CD4-positive, alpha-beta T cell (primary cell): ENCODE data around the gene C8G. TPM values are rescaled to one million over a fixed set of nuclear protein-coding genes. Genes with fewer than 3 reads are reported as not detected.
A peak's percentile ranks its signal among the peaks of the same experiment; 100 is the strongest.

Experiments used
- ATAC-seq: fragments of 200-7000 bp; cut with Tn5 transposase; one replicate; pipeline ENCODE4 v1.10.0; 2022; ENCODE audit warnings: mild to moderate bottlenecking; ENCODE audit not compliant: poor library complexity
- CTCF ChIA-PET: fragments of 350-600 bp; sonication (Branson Sonifier 250); formaldehyde crosslinking; loops from one replicate; lab custom pipeline; 2021; ENCODE audit warnings: antibody characterized with exemption, inconsistent platforms; lab: Charles Lee
- POLR2A ChIA-PET: fragments of 350-600 bp; sonication (Branson Sonifier 250); formaldehyde crosslinking; loops from one replicate; lab custom pipeline; 2021; ENCODE audit warnings: antibody characterized with exemption, inconsistent platforms; lab: Charles Lee
- DNase-seq, 14 experiments: peaks; one replicate each; pipeline ENCODE4 v3.0.0-alpha.2; 2013 to 2020; ENCODE audit warnings: mixed read lengths in 2 of 14
- H3K27ac ChIP-seq, 2 donors: one replicate each; pipeline versions ENCODE4 v1.5.1 to v1.7.0; 2013; ENCODE audit warnings: low read length in 2 of 2, low read depth in 1 of 2, mild to moderate bottlenecking in 1 of 2
- H3K27me3 ChIP-seq, 2 experiments: 1 replicate in 1 of 2; 2 replicates in 1 of 2; pipeline versions ENCODE4 v1.6.1 to v1.7.0; 2013; ENCODE audit warnings: low read length in 2 of 2, control low read depth in 1 of 2, mild to moderate bottlenecking in 1 of 2, moderate library complexity in 1 of 2; ENCODE audit not compliant: insufficient read depth in 2 of 2, control insufficient read depth in 1 of 2
- H3K36me3 ChIP-seq: one replicate; pipeline ENCODE4 v1.6.1; 2013; ENCODE audit warnings: low read length, control low read depth; ENCODE audit not compliant: insufficient read depth
- H3K4me1 ChIP-seq: one replicate; pipeline ENCODE4 v1.6.1; 2013; ENCODE audit warnings: low read length, control low read depth; ENCODE audit not compliant: insufficient read depth
- H3K4me3 ChIP-seq: one replicate; pipeline ENCODE4 v1.5.1; 2013; ENCODE audit warnings: mild to moderate bottlenecking, low read length, moderate library complexity
- H3K9me3 ChIP-seq, 2 experiments: 1 replicate in 1 of 2; 2 replicates in 1 of 2; pipeline versions ENCODE4 v1.6.1 to v1.7.0; 2013; ENCODE audit warnings: low read length in 2 of 2, mild to moderate bottlenecking in 2 of 2, control low read depth in 1 of 2, moderate library complexity in 1 of 2; ENCODE audit not compliant: control insufficient read depth in 1 of 2, insufficient read depth in 1 of 2
- H3K27ac Mint-ChIP-seq: one replicate; pipeline ENCODE4 v1.8.0; 2020; ENCODE audit warnings: mixed read lengths
- H3K27me3 Mint-ChIP-seq: one replicate; pipeline ENCODE4 v1.8.0; 2021; ENCODE audit warnings: mixed read lengths
- H3K36me3 Mint-ChIP-seq: one replicate; pipeline ENCODE4 v1.8.0; 2021; ENCODE audit warnings: low read depth, mixed read lengths
- H3K4me1 Mint-ChIP-seq: one replicate; pipeline ENCODE4 v1.8.0; 2021; ENCODE audit warnings: low read depth, mixed read lengths
- H3K4me3 Mint-ChIP-seq: one replicate; pipeline ENCODE4 v1.8.0; 2020; ENCODE audit warnings: mild to moderate bottlenecking, mixed read lengths
- H3K9me3 Mint-ChIP-seq: one replicate; pipeline ENCODE4 v1.8.0; 2020; ENCODE audit warnings: mixed read lengths
- intact Hi-C, 2 experiments: fragments of 100-400 bp; cut with DNase I in 1 of 2; cut with micrococcal nuclease in 1 of 2; formaldehyde crosslinking; loops; one replicate each; pipeline versions ENCODE4 v1.15.1 to v1.9.0; 2023 to 2025; cut with DNase I, micrococcal nuclease
- total RNA-seq, 174 experiments: library from RNA in 2 of 174; stranded (reverse) in 2 of 174; gene quantifications; one replicate each; pipeline ENCODE4 v1.2.3 and lab custom pipeline; 2021 to 2026
- TF ChIP-seq, protein P1 (sequence below): fragments of 200-600 bp; IDR thresholded peaks from one replicate; pipeline ENCODE4 v1.8.0; 2022; ENCODE audit warnings: antibody characterized with exemption, mild to moderate bottlenecking

C8G gene
- total RNA-seq, 2 experiments from 2014 or later = not detected

DNA sequence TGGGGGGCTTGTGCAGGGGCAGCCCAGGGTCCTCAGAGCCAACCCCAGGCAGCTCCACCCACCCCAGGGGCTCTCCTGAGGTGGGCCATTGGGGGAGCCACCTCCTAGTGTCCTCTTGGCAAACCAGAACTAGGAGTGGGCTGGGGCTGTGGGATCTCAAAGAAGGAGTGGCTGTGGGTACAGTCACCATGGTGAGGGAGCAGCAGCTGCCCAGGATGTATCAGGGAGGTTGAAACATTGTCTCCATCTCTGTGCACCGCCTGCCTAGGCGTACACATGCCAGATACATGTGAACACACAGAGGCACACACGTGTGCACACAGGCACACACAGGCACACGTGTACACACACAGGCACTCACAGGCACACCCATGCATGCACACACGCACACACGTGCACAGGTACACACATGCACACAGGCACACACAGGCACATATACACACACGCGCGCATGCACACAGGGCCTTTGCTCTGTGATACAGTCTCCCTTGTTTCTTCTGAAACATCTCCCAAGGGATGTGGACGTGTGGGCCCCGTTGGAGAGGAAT, 17.7 kb downstream of the C8G start:
- TF ChIP-seq, protein P1, sequence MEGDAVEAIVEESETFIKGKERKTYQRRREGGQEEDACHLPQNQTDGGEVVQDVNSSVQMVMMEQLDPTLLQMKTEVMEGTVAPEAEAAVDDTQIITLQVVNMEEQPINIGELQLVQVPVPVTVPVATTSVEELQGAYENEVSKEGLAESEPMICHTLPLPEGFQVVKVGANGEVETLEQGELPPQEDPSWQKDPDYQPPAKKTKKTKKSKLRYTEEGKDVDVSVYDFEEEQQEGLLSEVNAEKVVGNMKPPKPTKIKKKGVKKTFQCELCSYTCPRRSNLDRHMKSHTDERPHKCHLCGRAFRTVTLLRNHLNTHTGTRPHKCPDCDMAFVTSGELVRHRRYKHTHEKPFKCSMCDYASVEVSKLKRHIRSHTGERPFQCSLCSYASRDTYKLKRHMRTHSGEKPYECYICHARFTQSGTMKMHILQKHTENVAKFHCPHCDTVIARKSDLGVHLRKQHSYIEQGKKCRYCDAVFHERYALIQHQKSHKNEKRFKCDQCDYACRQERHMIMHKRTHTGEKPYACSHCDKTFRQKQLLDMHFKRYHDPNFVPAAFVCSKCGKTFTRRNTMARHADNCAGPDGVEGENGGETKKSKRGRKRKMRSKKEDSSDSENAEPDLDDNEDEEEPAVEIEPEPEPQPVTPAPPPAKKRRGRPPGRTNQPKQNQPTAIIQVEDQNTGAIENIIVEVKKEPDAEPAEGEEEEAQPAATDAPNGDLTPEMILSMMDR = no peak
- ChIA-PET POLR2A (no interaction called here), CTCF (interaction anchor here (0.6 kb wide), 1 partner anchor 90 kb away, joined by 3 read pairs; no protein-coding TSS in a partner anchor)
- Mint-ChIP-seq H3K4me3 (peak overlapping the region; percentile 25), H3K36me3 (no peaks in the 10 kb centered on the region), H3K4me1 (peaks cover 29% of the 10 kb centered on the region), H3K27ac (peak overlapping the region; percentile 64), H3K27me3 (no peaks in the 10 kb centered on the region), H3K9me3 (no peaks in the 10 kb centered on the region)
- ATAC-seq (no peak), DNase-seq (no peak)
- H3K27ac ChIP-seq = no peak overlapping the region
- no peaks in the 10 kb centered on the region for H3K27me3 ChIP-seq
- intact Hi-C loops = no loop called here
- H3K36me3 ChIP-seq = no peaks in the 10 kb centered on the region
- peaks cover 0 to 3% of the 10 kb centered on the region in 2 experiments for H3K9me3 ChIP-seq
- H3K4me3 ChIP-seq = no peak overlapping the region
- peaks cover 88% of the 10 kb centered on the region for H3K4me1 ChIP-seq

DNA sequence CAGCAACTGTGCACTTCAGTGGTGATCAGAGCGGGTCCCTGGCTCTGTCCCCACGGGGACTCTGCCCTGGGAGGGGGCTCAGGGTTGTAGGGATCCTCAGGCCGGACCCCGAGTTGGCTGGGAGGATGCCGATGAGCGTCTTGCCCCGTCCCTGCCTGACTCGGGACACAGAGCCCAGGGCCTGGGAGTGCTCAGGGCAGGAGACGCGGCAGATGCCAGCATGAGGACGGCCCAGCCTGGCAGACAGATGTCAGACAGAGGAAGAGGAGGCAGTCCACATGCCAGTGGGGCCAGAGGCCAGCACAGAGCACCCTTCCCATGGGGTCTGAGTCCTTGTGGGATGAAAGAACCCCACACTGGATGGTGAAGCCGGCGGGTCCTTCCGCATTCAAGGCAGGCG, 18.3 kb downstream of the C8G start:
- Histone ChIP-seq H3K4me1 (peaks cover 83% of the 10 kb centered on the region), H3K27ac (no peak overlapping the region), H3K9me3 (peaks cover 0 to 3% of the 10 kb centered on the region in 2 experiments), H3K4me3 (no peak overlapping the region), H3K27me3 (no peaks in the 10 kb centered on the region), H3K36me3 (no peaks in the 10 kb centered on the region)
- no peaks in the 10 kb centered on the region for H3K27me3 Mint-ChIP-seq
- POLR2A ChIA-PET = no interaction called here
- peaks cover 29% of the 10 kb centered on the region for H3K4me1 Mint-ChIP-seq
- DNase-seq = no peak
- CTCF ChIA-PET = interaction anchor here (0.6 kb wide), 1 partner anchor 91 kb away, joined by 3 read pairs; no protein-coding TSS in a partner anchor
- no peaks in the 10 kb centered on the region for H3K36me3 Mint-ChIP-seq
- H3K9me3 Mint-ChIP-seq = no peaks in the 10 kb centered on the region
- no peak overlapping the region for H3K27ac Mint-ChIP-seq
- ATAC-seq = no peak
- intact Hi-C loops = no loop called here
- TF ChIP-seq, protein P1 = no peak
- no peak overlapping the region for H3K4me3 Mint-ChIP-seq

- ATAC-seq (no peak), DNase-seq (no peak)
- H3K4me3 ChIP-seq = no peak overlapping the region
- Mint-ChIP-seq H3K4me3 (no peak overlapping the region), H3K27ac (no peak overlapping the region), H3K36me3 (no peaks in the 10 kb centered on the region), H3K27me3 (no peaks in the 10 kb centered on the region), H3K4me1 (peaks cover 29% of the 10 kb centered on the region), H3K9me3 (no peaks in the 10 kb centered on the region)
- CTCF ChIA-PET = no interaction called here
- no peaks in the 10 kb centered on the region for H3K36me3 ChIP-seq
- no peak overlapping the region for H3K27ac ChIP-seq
- intact Hi-C loops = no loop called here
- POLR2A ChIA-PET = no interaction called here
- TF ChIP-seq, protein P1 = no peak
- no peaks in the 10 kb centered on the region for H3K9me3 ChIP-seq
- H3K4me1 ChIP-seq = peaks cover 78% of the 10 kb centered on the region
- H3K27me3 ChIP-seq = no peaks in the 10 kb centered on the region
Observed at GRCh38 chr9:136963751-136964150, 18.7 kb downstream of the C8G start.
